A204.1 (cell line): ENCODE results near the gene LRRN2.

Experiments
- FAIRE-seq: peaks from 2 replicates; lab custom pipeline; 2012; peaks lifted over from hg19 to GRCh38; lab: Jason Lieb, UNC

The LRRN2 gene

DNA sequence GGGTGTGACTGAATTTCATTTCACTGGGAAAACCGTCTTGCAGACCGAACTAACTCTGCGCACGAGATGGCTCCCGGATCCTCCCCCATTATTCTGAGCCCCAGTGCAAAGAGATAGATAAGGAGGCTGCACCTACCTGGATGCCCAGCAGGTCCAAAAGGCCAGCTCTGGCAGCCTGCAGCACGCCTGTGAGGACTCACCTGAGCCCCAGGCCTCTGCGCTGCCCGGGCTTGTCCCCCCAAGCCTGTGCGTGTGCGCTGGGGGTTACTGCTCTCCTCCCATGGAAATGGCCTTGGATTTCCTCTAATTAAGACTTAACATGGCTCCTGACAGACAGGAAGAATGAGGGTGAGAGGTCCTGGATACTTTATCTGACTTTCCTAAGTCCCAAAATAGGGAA lies 85.9 kb downstream of the LRRN2 start:
- FAIRE-seq: no peak

DNA sequence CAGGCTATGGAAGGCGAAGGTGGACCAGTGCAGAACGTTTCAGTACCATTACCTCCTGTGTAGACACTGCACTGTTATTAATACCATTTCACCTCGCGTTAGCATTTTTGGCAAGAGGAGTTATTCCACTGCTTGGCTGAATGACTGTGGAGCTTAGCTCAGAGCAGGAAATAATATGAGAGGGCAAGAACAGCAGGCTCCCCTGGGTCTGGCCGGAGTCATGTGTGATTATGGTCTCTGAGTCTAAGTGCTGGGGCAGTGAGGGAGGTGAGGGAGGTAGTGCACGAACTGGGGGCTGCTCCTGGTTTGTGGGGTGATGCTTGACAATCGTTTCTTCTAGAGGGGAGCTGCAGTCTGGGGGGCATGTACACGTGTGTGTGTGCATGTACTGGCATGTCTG lies 86.4 kb downstream of the LRRN2 start:
- no peak for FAIRE-seq

DNA sequence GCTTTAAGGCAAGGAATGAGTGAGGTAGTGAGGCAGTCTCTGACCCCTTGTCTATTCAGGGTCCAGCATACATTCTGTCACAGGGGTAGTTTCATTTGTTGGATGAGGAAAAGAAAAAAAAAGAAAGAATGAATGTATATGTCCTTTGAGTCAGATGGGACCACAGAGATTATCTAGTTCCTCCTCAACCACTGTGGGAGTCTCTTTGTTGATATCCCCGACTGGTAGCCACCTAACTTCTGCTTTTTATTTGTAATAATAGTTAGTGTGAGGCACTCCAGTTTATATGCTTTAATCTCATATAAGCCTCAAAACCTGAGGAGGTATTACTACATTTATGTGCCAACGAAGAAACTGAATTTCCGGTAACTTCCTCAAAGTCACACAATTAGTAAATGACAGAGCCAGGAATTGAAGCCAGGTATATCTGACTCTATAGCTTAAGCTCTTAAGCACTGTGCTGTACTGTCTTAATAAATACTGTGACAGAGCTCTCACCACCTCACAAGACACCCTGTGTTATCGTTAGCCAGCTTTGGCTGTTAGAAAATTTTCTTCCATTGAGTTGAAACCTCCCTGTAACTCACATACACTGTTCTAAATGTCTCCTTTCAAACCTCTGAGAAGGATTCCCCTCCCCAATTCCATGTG lies 87.1 kb downstream of the LRRN2 start:
- FAIRE-seq: no peak

- FAIRE-seq: no peak
Observed at GRCh38 chr1:204592246-204592948, 93.1 kb downstream of the LRRN2 start.

DNA sequence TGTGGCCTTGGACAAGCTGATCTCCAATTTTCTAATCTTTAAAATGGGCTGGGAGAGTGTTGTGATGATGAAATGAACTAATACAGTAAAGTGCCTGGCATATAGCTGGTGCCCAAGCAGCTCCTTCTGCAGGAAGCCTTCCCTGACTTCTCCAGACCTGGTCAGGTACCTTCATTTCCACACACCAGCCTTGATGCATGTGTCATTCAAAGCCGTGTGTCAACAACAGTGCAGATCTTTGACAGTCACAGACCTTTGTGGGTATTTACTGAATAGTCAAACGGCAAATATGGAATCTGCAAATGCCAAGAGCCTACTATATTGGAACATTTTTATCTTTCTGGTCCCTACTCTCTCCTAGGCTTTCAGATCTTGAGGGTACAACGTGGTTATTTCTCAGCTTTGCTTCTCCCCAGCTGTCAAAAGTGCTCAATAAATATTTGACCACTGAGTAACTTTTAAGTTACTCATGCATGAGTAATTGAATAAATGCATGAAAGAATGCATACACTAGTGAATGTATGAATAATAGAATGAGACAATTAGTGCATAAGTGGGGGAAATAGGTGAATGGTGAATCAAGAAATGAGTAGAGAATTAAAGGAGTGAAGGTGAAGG lies 94.0 kb downstream of the LRRN2 start:
- no peak for FAIRE-seq

GRCh38 chr1:204589409-204590038 lies 96.0 kb downstream of the LRRN2 start:
- no peak for FAIRE-seq

GRCh38 chr1:204588826-204589225 lies 96.7 kb downstream of the LRRN2 start:
- no peak for FAIRE-seq

DNA sequence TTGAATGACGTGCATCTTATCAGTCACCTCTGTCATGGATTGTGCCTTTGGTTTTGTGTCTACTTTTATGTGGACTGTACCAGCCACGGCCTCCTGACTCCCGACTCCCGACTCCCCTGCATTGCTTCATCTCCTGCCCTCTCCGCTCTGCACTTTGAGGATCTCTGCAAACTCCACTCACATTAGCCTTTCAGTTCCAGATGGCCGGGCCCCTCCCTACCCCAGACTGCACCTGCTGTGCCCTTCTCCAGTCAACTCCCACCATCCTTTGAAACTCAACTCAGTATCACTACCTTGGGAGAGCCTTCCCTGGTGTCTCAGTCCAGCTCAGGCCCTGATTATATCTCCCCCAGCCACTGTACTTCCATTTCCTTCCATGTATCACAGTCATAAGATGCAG lies 97.9 kb downstream of the LRRN2 start:
- FAIRE-seq: no peak

DNA sequence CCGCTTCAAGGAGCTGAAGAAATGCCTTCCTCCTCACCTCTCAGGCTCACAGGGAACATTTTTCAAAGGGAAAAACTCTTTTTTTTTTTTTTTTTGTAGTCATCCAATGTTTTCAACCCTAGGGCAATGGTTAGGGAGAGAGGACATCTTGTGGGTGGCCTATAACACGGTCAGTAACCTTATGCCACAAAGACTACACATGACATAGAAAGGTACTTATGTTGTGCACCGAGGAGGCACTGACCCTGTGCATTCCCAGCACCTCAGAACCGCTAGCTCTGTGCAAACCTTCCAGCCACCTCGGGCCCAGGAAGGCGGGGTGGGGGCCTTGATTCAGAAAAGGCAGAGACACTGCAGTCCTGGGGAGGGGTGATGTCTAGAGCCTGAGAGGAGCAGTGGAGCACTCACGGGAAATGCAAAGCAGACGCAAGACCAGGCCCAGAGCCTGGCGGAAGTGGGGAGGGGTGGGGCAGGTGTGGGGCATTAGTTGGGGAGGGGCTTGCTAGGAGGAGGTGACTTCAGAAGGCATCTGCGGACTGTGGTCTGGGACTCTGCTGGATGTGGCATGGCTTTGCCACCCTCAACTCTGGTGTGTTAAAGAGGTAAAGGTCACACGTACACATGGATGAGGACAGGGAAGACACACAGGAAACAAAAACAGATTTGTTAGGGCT lies 100.7 kb downstream of the LRRN2 start:
- FAIRE-seq: no peak

GRCh38 chr1:204583909-204584632 lies 101.5 kb downstream of the LRRN2 start:
- no peak for FAIRE-seq

- FAIRE-seq: no peak
Observed at GRCh38 chr1:204581759-204582158, 103.8 kb downstream of the LRRN2 start.

DNA sequence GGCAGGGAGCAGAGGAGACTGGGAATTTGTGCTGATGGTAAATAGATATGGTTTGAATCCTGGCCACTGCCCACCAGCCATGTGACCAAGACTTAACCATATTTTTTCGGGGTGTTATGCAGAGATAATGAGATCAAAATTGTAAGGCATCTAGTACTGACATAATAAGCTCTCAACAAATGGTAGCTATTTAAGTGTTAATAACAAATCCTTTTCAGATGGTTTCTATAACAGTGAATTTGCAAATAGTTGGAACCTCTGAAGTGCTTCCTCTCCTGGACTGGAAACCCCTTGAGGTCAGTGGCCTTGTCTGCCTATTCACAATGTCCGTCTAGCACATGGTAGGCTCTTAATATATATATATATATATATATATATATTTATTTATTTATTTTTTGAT lies 104.7 kb downstream of the LRRN2 start:
- no peak for FAIRE-seq

GRCh38 chr1:204579681-204580080 lies 105.9 kb downstream of the LRRN2 start:
- FAIRE-seq: no peak

DNA sequence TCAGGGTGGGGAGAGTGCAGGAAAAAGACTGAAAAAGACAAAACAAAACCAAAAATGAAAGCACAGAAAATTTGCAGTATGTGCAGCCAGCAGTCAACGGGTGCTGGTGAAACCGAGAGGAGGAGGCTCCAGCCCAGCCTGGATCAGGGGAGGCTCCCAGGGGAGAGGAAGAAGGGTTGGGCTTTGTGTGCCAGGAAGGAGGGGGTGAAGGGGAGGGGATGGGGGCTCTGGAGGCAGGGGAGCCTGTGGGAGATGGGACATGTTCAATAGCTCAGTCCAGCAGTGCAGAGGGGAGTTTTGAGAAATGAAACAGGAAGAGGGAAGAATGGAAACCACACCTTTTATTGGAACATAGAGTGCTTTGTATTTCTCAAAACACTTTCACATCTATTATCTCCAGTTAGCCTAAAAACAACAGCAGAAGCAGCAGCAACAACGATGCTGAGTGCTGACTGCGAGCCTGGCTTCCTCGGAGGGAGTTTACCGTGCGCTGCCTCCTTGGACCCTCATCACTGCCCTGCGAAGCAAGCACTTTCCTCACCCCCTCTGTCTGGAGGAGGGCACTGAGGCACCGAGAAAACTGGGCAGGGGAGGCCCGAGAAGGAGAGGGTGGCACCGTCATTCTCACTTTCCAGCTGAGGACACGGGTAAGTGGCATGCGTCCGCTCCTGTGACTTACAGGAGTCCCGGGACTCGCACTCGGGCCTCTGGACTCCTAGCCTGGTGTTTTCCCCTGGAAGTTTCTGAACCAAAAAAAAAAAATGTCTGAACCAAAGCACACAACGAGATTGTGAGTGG lies 106.5 kb downstream of the LRRN2 start:
- FAIRE-seq: no peak

- FAIRE-seq: no peak
Observed at GRCh38 chr1:204577794-204578478, 107.6 kb downstream of the LRRN2 start.

DNA sequence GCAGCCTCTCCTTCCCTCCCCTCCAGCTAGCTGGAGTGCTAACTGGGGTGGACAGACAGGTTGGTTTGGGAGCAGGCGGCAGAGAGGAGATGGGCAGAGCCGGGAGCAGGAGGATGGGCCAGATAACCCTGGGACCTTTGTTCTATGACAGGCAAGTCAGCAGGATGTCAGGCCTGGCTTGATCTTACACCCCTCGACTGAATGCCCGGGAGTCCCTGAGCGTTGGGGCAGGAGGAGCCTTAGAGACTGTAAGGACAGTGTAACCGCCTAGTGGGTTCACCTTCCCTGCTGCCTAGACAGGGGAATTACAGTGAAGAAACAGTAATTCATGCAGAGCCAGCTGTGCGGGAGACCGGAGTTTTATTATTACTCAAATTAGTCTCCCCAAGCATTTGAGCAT lies 109.1 kb downstream of the LRRN2 start:
- no peak for FAIRE-seq

GRCh38 chr1:204575221-204576190 lies 110.0 kb downstream of the LRRN2 start:
- FAIRE-seq: no peak

GRCh38 chr1:204574865-204575163 lies 110.7 kb downstream of the LRRN2 start:
- FAIRE-seq: no peak

DNA sequence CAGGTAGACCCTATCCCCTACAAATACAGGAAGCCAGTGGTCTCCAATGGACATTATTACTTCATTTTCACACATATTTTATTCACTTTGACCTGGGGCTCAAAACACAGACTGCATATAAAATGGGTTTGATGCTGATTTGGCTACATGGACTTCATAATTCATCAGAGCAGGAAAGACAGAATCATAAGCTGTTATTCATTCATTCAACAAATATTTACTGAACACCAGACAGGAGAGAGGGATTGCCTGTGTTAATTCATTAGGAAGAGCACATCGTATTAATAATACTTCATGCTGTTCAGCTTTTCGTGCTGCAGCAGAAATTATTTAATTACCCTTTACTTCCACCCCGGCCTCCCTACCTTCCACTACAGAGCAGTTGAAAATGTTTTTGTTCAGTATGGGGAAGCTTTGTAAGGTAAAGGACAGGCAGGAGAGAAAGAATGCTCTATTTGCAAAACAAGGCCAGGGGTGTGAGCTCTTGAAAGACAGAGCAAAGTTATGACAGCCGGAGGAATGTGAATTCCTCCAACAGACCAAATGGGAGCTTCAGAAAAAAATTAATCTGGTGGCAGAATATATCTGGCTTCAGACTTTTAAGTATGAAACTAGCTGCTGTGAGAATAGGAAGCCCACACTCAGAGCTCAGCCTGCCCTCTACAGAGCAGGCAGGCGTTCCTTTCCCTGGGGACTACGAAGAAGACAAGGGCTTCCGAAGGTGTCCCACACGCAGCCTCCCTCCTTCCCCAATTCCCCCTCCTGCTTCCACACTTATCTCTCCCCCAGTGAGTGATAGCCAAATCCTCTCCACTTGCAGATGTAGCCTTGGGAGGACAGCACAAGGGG lies 111.3 kb downstream of the LRRN2 start:
- FAIRE-seq: no peak
